Measurements from ENCODE around the gene PRDM15. TPM values are rescaled to one million over a fixed set of nuclear protein-coding genes. Genes with fewer than 3 reads are reported as not detected.
A peak's percentile ranks its signal among the peaks of the same experiment; 100 is the strongest.

PRDM15 gene, protein sequence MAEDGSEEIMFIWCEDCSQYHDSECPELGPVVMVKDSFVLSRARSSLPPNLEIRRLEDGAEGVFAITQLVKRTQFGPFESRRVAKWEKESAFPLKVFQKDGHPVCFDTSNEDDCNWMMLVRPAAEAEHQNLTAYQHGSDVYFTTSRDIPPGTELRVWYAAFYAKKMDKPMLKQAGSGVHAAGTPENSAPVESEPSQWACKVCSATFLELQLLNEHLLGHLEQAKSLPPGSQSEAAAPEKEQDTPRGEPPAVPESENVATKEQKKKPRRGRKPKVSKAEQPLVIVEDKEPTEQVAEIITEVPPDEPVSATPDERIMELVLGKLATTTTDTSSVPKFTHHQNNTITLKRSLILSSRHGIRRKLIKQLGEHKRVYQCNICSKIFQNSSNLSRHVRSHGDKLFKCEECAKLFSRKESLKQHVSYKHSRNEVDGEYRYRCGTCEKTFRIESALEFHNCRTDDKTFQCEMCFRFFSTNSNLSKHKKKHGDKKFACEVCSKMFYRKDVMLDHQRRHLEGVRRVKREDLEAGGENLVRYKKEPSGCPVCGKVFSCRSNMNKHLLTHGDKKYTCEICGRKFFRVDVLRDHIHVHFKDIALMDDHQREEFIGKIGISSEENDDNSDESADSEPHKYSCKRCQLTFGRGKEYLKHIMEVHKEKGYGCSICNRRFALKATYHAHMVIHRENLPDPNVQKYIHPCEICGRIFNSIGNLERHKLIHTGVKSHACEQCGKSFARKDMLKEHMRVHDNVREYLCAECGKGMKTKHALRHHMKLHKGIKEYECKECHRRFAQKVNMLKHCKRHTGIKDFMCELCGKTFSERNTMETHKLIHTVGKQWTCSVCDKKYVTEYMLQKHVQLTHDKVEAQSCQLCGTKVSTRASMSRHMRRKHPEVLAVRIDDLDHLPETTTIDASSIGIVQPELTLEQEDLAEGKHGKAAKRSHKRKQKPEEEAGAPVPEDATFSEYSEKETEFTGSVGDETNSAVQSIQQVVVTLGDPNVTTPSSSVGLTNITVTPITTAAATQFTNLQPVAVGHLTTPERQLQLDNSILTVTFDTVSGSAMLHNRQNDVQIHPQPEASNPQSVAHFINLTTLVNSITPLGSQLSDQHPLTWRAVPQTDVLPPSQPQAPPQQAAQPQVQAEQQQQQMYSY
- total RNA-seq (2014; rRNA removed; shearing (Covaris generic)) = 3.3 and 3.5 TPM in 2 replicates

- peak; percentile 91 for DNase-seq (ENCODE audit: low read depth)
Measured at GRCh38 chr21:41879190-41879998, at the start of gene PRDM15. Gene PRDM15, minus strand, starts transcription at chr21:41879344. Its CDS starts 18,981 bp downstream, at chr21:41860363.

DNA sequence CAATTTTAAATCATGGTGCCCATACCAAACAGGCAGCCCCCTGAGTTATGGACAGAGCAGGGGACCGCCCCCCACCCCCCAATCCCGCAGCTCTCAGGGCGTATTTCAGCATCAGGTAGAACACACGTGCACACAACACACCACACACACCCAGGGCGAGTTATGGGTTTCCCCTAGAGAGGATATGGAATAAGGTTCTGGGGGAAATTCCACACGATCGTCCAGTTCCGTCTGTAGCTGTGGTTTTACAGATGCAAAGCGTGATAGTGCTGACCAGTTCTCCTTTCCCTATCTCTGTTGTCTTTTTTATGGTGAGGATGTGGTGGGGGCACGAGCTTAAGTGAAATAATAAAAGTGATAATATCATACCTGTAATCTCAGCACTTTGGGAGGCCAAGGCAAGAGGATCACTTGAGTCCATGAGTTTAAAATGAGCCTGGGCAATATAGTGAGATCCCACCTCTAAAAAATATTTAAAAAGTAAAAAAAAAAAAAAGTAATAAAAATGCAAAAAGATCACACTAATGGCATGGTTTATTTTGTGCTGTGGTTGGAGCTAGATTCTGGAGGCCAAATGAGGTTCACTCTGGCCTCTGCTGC lies 49.6 kb upstream of the PRDM15 start:
- no peak for DNase-seq (ENCODE audit: low read depth)

DNA sequence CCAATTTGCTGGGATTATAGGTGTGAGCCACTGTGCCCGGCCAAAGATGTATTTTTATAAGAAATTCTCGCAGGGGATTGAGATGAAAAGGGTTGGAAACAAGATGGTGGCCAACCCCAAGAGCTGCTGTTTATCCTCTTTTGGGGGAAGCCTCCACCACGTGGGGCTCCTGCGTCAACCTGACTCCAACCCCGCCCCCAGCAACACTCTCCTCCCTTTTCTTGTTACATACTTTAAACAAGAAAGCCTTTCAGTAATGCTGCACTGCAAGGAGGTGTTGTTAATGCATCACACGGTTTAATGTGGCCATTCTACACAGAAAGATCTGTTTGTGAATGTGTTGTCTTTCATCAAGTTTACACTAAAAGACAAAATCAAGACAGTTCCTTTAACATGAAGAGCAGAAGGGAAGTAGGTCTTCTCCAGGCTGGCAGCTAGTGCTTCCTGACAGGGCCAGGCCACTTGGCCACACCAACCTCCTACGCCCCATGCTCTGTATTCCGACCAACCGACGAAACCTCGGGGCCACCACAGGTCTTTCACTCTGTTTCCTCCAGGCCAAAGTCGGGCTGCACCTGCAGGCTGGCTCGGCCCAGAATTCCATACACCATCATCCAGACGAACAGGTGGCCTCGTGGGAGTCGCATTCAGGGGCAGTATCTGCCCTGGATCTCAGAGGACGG lies 48.7 kb upstream of the PRDM15 start:
- no peak for DNase-seq (ENCODE audit: low read depth)

DNA sequence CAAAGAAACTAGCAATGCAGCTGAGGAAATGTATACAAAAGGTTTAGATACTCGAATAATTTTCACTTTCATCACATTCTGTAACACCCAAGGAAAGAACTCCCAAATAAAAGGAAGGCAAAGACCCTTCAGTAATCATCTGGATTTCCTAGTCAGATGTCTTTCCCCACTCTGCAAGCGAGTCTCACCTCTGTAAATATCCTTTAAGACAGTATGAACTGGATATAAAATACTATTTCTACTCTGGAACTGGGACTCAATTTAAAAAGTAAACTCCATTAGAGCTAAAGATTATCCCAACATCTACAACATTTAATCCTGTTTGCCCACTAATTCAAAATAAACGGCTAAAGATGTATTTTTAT lies 47.6 kb upstream of the PRDM15 start:
- DNase-seq (ENCODE audit: low read depth) = no peak

DNA sequence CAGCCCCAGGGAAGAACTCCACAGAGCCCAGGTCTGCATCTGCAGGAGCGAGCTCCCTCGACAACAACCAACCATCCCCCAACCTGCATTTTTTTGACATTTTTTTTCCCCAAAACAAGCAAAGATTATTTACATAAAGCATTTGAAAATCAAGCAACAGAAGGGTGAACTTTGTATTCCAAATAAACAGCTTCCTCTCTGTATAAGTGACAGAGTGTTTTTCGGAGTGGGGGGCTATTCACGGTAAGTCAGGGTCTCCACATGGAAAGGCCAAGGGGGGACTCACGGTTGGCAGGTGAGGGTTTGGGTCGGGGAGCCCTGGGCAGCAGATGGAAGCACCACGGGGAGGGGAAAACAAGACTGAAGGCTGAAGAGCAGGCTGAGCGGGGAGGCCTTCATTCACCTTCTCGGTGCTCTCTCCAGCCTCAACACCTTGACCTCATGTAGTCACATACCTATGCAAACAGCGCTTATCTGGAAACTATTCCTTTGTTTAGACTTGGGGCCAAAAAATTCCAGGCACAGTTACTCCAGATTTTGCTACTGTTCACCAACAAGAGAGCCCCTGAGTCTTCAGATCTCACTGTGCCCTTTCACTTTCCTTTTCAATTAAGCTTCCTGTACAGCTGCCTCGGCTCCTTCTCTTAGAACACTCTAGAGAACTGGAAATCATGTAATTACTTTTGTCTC lies 47.1 kb upstream of the PRDM15 start:
- peak; percentile 69 for DNase-seq (ENCODE audit: low read depth)

DNA sequence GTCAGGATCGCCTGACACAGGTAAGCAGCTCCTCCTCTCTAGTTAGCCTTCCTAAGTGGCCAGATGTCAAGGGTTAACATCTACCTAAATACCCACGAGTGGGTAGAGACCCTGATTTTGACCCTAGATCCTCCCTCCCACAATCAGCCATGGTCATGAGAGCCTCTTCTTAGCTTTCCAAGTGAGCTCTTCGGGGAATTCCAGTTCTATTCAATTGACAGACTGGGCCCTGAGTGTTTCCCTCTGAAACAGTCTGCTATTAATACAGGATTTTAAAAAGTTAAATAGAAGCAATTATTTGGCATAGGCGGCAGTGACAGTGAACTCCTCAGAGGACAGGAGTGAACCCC lies 46.6 kb upstream of the PRDM15 start:
- DNase-seq (ENCODE audit: low read depth) = no peak

DNA sequence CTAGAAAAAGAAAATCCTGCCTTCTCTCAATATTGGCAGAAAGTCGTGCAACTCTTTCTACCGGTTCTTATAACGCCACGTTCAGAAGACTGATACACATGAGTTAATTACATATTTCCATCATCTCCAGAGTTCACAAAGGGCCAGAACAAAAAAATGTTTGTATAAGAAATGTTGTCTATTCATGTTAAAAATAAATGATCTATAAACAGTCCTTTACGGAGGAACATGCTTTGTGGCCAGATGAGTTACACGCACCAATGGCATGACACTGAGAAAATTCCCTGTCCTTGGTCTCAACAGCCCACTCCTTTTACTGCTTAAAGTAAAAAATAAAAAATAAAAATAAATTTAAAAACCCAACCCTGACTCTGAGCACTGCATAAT lies 45.2 kb upstream of the PRDM15 start:
- DNase-seq (ENCODE audit: low read depth) = no peak

GRCh38 chr21:41923631-41924367 lies 44.7 kb upstream of the PRDM15 start:
- DNase-seq (ENCODE audit: low read depth) = no peak

DNA sequence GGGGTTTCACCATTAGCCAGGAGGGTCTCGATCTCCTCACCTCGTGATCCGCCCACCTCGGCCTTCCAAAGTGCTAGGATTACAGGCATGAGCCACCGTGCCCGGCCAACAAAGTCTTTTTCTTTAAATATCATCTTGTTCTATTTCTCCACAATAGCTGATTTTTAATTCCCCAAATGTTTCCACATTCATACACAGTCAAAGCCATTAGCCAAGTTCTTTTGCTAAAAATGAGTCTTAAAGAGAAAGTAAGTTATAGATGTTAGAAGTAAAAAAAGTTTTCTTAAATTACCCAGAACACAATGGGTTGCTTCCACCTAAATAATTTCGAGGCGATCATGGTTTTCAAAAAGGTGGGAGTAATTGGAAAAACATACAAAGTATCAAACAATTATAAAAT lies 44.0 kb upstream of the PRDM15 start:
- DNase-seq (ENCODE audit: low read depth) = no peak

- DNase-seq (ENCODE audit: low read depth) = no peak
Measured at GRCh38 chr21:41921021-41921420, 41.9 kb upstream of the PRDM15 start.

DNA sequence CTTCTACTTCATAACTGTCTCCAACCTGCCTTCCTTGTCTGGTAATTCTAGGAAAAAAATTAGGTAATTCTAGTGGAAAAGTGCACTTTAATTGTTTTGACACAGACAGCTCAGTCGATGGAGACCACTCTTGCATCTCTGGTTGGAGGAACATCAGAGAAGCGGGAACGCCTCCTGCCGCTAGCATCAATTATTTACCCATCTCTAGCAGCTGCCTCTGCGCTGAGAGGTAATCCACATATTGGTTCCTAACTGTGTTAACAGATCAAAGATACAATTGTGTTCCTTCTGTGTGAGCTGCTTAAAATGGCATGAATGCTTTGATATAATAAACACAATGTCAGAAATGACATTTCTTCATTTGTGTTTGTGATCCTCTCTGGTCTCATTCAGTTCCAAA lies 41.3 kb upstream of the PRDM15 start:
- no peak for DNase-seq (ENCODE audit: low read depth)

GRCh38 chr21:41919666-41920398 lies 40.7 kb upstream of the PRDM15 start:
- DNase-seq (ENCODE audit: low read depth) = no peak

DNA sequence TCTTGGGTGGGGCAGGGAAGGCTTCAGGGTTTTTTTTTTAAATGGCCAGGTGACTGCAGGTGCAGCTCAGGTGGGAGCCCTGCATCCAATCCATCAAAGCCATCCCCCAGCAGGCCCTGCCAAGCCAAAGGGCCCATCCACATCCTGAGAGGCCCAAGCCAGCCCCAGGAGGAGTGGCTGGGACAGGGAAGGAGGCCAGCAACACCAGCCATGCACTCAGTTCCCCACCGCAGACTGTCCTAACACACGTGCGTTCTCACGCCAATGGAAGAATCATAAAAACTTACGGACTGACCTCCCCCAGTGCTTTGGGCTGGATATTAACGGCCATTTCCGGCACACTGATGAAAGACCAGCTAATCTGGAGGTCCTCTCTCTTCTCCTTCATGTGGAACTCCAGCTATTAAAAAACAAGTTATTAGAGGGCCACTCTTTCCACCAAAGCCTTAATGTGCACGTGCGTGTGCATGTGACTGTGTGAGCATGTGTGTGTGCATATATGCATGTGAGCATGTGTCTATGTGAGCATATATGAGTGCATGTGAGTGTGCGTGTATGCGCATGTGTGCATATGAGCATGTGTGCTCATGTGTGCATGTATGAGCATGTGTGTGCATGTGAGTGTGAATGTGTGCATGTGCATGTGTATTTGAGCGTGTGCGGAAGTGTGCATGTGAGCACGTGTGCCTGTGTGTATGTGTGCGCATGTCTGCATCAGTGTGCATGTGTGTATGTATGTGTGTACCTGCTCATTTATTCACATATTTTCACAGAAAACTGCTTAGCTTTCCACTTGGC lies 39.6 kb upstream of the PRDM15 start:
- DNase-seq (ENCODE audit: low read depth) = no peak

GRCh38 chr21:41917531-41917930 lies 38.4 kb upstream of the PRDM15 start:
- no peak for DNase-seq (ENCODE audit: low read depth)

- DNase-seq (ENCODE audit: low read depth) = no peak
Measured at GRCh38 chr21:41916888-41917433, 37.8 kb upstream of the PRDM15 start.

- DNase-seq (ENCODE audit: low read depth) = no peak
Measured at GRCh38 chr21:41914965-41915364, 35.8 kb upstream of the PRDM15 start.

DNA sequence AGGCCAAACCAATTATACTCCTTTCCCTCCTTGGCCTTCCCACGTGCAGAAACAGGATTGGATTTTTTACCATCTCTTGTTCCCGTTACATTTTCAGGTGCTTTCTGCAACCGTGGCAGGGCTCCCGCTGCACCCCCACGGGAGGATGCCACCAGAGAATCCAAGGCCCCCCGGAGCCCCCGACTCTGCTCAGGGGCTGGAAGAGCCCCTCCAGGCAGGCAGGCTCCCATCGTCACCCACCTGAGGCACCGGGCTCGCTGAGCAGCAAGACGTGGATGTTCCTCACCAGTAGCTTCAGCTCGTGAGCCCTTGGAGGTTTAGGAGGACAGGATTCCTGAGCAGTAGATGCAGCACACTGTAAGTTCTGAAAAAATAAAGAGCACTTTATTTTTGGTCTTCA lies 35.2 kb upstream of the PRDM15 start:
- no peak for DNase-seq (ENCODE audit: low read depth)
